Nephron progenitor cell (in vitro differentiated cells): Measurements from ENCODE around the gene CCND3.
"Not testable (repeated sequence)": the region's sequence is repeated elsewhere in the genome, so short reads cannot be mapped to it uniquely, and the experiment has no call there.

ENCODE experiments used
- DNase-seq: peaks from one replicate; pipeline ENCODE4 v3.0.0; 2021
- H3K27ac Mint-ChIP-seq: 2 replicates; pipeline ENCODE4 v1.8.0; 2021; ENCODE audit warnings: mild to moderate bottlenecking, moderate library complexity, mixed read lengths
- H3K27me3 Mint-ChIP-seq: 2 replicates; pipeline ENCODE4 v1.8.0; 2021; ENCODE audit warnings: mild to moderate bottlenecking, low read depth, mixed read lengths; ENCODE audit not compliant: poor library complexity
- H3K36me3 Mint-ChIP-seq: 2 replicates; pipeline ENCODE4 v1.8.0; 2021; ENCODE audit warnings: low read depth, mixed read lengths
- H3K4me1 Mint-ChIP-seq: 2 replicates; pipeline ENCODE4 v1.8.0; 2021; ENCODE audit warnings: mixed read lengths
- H3K4me3 Mint-ChIP-seq: 2 replicates; pipeline ENCODE4 v1.8.0; 2021; ENCODE audit warnings: mild to moderate bottlenecking, moderate library complexity, mixed read lengths
- H3K9me3 Mint-ChIP-seq: 2 replicates; pipeline ENCODE4 v1.8.0; 2021; ENCODE audit warnings: mild to moderate bottlenecking, moderate library complexity, mixed read lengths
- TF ChIP-seq, protein P1 (sequence below): fragments of 200-600 bp; sonication (generic); IDR thresholded peaks from 2 replicates; pipeline ENCODE4 v1.5.0; 2021; ENCODE audit warnings: antibody characterized with exemption

Gene CCND3

DNA sequence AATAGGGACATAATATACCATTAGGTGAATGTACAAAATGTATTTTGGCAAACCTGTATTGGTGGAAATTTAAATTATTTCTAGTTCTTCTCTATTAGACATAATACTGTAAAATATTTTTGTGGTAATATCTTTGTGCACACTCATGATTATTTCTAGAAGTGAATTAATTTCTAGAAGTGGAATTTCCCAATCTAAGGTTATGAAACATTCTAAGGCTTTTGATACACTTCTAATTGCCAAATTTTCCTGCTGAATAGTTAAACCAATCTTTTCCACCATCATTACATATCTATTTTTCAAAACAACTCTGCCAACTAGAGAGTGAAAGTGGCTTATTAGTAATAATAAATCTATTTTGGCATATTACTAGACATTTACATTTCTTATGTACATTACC, 1.8 kb upstream of the CCND3 start:
- Mint-ChIP-seq H3K27me3 (peaks cover 17% of the 10 kb centered on the region), H3K36me3 (no peaks in the 10 kb centered on the region), H3K9me3 (no peaks in the 10 kb centered on the region), H3K4me1 (peaks cover 30% of the 10 kb centered on the region), H3K4me3 (no peak overlapping the region), H3K27ac (no peak overlapping the region)
- TF ChIP-seq, protein P1, sequence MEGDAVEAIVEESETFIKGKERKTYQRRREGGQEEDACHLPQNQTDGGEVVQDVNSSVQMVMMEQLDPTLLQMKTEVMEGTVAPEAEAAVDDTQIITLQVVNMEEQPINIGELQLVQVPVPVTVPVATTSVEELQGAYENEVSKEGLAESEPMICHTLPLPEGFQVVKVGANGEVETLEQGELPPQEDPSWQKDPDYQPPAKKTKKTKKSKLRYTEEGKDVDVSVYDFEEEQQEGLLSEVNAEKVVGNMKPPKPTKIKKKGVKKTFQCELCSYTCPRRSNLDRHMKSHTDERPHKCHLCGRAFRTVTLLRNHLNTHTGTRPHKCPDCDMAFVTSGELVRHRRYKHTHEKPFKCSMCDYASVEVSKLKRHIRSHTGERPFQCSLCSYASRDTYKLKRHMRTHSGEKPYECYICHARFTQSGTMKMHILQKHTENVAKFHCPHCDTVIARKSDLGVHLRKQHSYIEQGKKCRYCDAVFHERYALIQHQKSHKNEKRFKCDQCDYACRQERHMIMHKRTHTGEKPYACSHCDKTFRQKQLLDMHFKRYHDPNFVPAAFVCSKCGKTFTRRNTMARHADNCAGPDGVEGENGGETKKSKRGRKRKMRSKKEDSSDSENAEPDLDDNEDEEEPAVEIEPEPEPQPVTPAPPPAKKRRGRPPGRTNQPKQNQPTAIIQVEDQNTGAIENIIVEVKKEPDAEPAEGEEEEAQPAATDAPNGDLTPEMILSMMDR: no peak
- DNase-seq: no peak

DNA sequence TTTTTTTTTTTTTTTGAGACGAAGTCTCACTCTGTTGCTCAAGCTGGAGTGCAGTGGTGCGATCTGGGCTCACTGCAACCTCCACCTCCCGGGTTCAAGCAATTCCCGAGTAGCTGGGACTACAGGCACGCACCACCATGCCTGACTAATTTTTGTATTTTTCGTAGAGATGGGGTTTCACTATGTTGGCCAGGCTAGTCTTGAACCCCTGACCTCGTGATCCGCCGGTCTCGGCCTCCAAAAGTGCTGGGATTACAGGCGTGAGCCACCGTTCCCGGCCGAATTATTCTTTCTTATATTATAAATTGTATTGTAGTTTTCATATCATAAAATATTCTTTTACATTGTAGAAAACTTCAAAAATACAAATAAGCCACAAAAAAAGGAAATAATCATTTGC, 1.3 kb upstream of the CCND3 start:
- H3K27ac Mint-ChIP-seq, DNase-seq, H3K4me3 Mint-ChIP-seq, H3K36me3 Mint-ChIP-seq, H3K9me3 Mint-ChIP-seq: not testable (repeated sequence)
- Mint-ChIP-seq H3K4me1 (peaks cover 36% of the 10 kb centered on the region), H3K27me3 (peaks cover 17% of the 10 kb centered on the region)

DNA sequence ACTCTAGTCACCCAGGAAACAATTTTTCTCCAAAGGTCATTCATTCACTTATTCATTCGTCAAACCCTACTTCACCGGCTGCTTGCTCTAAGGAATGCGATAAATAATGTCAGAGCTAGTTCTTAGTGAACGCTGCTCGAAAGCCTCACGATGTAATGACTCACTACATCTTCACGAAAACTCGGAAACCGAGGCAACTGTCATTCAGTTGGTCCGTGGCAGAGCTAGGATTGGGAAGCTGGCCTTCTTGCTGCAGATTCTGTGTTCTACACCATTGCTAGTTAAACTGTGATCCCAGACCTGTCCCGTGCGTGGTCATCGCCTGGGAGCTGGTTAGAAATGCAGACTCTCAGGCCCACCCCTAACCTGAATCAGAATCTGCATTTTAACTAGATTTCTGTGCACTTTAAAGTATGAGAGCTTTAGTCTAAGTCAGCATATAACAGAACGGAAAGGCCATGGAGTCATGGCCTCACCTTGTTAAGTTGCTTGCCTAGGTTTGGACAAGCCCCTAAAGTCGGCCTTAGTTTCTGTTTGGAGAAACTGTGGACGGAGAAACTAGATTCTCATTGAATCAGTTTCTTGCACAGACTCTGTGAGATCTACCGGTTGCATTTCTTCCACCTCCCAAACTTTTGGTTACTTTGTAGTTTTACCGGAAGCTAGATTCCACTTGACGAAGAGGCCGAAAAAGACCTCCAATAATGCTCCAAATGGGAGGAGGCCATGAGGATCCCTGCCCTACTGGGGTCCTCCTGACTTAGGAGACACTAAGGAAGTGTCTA, 651 bp upstream of the CCND3 start:
- TF ChIP-seq, protein P1: no peak
- Mint-ChIP-seq H3K36me3 (no peaks in the 10 kb centered on the region), H3K9me3 (no peaks in the 10 kb centered on the region), H3K4me3 (peak overlapping the region; percentile 81), H3K4me1 (peaks cover 36% of the 10 kb centered on the region), H3K27me3 (peaks cover 17% of the 10 kb centered on the region), H3K27ac (peak overlapping the region; percentile 33)
- DNase-seq: no peak

DNA sequence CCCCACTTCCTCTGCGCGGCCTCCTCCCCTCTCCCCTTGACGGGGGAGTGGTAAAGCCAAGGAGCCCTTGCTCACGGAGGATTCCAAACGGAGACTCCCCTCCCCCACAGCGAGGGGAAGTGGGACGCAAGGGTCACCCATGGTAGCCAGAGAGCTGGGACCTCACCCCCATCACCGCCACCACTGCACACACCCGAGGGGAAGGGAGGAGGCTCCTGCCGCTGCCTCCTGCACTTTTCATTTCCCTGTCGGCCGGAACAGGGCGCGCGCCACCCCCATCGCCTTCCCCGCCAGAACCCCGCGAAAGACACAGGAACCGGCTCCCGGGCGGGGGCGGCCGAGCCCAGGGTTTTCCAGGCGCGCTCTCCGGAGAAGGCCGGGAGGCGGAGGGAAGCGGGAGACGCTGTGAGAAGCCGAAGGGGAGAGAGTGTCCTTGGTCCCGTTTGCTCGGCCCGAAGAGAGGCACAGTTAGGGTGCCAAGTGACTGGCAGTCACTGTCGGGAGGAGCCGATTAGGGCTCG, 789 bp downstream of the CCND3 start:
- Mint-ChIP-seq H3K36me3 (peaks cover 6% of the 10 kb centered on the region), H3K27me3 (peaks cover 13% of the 10 kb centered on the region), H3K27ac (no peak overlapping the region), H3K4me3 (peak overlapping the region; percentile 88), H3K9me3 (no peaks in the 10 kb centered on the region), H3K4me1 (peaks cover 44% of the 10 kb centered on the region)
- TF ChIP-seq, protein P1: no peak
- DNase-seq: peak; percentile 62

DNA sequence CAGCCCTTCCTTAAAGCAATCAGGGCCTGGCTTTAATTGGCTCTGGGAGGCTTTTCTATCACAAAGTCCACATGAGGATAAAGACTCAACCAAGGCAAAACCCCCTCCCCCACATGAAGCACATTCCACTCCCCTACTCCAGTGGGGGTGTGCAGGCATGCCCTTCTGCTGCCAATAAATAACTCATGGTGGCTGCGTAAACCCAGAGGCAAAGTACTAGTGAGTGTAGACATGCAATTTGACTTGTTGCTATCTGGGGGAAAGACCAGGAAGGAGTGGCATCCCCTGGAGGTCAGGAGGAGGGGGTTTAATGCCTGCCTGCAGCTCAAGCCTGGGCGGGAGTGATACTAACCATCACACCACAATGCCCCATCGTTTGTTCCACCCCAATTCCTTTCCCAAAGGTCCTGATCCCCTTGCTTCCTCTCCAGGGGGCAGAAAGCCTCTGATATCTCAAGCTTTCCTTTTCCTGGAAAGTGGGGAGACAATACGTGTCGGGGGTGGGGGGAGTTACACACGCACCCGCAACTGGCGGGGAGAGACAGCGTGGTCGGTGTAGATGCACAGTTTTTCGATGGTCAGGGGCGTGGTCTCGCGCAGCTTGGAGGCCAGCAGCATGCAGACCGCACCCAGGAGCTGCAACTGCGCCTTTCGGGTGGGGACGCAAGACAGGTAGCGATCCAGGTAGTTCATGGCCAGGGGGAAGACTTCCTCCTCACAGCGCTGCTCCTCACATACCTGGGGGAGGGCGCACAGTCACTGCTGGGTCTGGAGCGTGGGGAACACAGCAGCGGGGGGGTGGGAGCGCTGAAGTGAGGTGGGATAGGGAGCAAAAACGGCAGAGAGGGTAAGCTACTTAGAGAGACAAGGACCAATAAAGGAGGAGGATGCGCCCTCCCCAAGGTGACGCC, 1.5 kb downstream of the CCND3 start:
- H3K27ac Mint-ChIP-seq: no peak overlapping the region
- peaks cover 44% of the 10 kb centered on the region for H3K4me1 Mint-ChIP-seq
- no peaks in the 10 kb centered on the region for H3K9me3 Mint-ChIP-seq
- TF ChIP-seq, protein P1: no peak
- H3K27me3 Mint-ChIP-seq: peaks cover 13% of the 10 kb centered on the region
- peak; percentile 44 for DNase-seq
- peaks cover 6% of the 10 kb centered on the region for H3K36me3 Mint-ChIP-seq
- peak overlapping the region; percentile 88 for H3K4me3 Mint-ChIP-seq

DNA sequence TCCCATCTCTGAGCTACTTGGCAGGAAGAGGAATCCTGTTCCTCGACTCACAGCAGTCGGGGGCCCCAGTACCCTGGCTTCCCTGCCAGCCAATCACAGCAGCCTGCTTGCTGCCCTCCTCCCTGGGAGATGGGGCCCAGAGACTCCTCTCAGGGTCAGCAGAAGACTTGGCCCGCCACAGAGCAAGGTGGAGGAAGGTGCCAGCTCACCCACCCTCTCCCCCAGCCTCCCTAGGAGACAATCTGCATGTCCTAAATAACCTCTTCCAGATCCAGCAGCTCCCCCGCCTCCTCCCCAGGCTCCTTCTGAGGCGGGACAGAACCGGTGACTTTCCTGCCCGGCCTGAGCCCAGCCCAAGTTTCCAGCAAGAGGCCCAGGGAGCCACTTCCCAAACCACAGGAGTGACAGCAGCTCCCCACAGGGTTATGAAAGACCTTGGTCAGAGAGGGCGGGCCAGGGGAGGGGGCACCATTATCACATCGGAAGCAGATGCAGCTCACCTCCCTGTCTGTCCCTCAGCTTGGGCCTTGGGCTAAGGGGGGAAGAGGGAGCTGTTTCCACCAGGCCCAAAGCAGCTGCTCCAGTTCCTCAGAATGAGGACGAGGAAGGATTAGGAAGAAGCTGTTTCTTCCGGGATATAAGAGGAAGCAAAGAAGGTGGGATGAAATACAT, 2.3 kb downstream of the CCND3 start:
- Mint-ChIP-seq H3K27ac (peak overlapping the region; percentile 19), H3K4me3 (peak overlapping the region; percentile 88), H3K27me3 (peaks cover 10% of the 10 kb centered on the region), H3K9me3 (no peaks in the 10 kb centered on the region), H3K4me1 (peaks cover 44% of the 10 kb centered on the region), H3K36me3 (peaks cover 9% of the 10 kb centered on the region)
- peak; percentile 30 for DNase-seq
- TF ChIP-seq, protein P1: no peak
